ENCODE results near the gene COL9A3. TPM values are rescaled to one million over a fixed set of nuclear protein-coding genes. Genes with fewer than 3 reads are reported as not detected.

The COL9A3 gene
- total RNA-seq, 1 experiment from 2014 or later = 41.2 TPM

DNA sequence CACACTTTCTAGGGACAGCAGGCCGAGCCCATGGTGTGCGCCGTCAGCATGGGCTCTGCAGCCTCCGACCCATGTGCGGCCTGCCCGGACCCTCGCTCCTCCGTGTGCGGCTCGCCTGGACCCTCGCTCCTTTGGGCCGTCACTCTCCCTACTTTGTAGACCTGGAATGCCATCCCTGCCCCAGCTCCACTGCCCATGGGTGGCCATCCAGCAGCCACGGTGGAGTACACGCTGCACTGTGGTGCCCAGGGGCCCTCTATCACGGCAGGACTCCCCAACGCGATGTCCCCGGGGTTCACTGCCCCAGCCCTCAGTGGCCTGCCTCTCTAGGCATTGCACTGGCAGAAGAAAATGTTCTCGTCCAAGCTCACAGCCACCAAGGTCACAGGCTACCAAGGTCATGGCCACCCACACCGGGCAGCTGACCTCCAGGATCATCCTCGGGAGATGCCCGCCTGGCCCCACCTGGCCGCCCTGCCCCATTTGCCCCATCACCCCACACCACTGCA lies 44.7 kb upstream of the COL9A3 start:
- Histone ChIP-seq H3K4me2 (ENCODE audit: low read depth, low read length, poor library complexity, severe bottlenecking) (no peak overlapping the region), H3K9me3 (ENCODE audit: low read length) (no peaks in the 10 kb centered on the region), H3K4me3 (ENCODE audit: low read length) (no peak overlapping the region), H3K79me2 (ENCODE audit: low read length) (no peaks in the 10 kb centered on the region), H3K4me1 (ENCODE audit: low read length) (peaks cover 6% of the 10 kb centered on the region), H3K27ac (ENCODE audit: low read length) (no peak overlapping the region), H2AFZ (ENCODE audit: low read length) (no peak overlapping the region), H3K9me2 (replicated peaks; ENCODE audit: insufficient read depth, low read length) (no peaks in the 10 kb centered on the region), H3K9ac (ENCODE audit: low read length) (no peak overlapping the region), H3K27me3 (ENCODE audit: low read length) (no peaks in the 10 kb centered on the region), H4K20me1 (ENCODE audit: insufficient read depth, low read depth, low read length) (no peaks in the 10 kb centered on the region), H3K36me3 (ENCODE audit: insufficient read depth, low read length) (no peaks in the 10 kb centered on the region)
- no peak for DNase-seq

DNA sequence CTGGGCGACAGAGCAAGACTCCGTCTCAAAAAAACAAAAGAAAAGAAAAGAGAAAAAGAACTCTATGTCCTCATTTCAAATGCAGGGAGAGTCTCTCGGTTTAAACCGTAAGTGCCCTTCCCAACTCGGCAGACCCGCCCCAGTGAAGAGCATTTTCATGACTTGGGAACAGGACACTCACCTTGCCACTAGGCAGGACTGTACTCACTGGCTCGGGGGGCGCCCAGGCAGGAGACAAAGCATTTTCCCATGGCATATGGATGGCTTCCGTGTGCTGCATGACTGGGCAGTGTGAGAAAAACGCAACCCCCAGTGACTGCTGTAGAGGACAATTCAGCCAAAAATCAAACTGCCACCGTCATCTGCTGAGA lies 44.2 kb upstream of the COL9A3 start:
- Histone ChIP-seq H3K27me3 (ENCODE audit: low read length) (no peaks in the 10 kb centered on the region), H3K27ac (ENCODE audit: low read length) (no peak overlapping the region), H3K4me3 (ENCODE audit: low read length) (no peak overlapping the region), H3K9me3 (ENCODE audit: low read length) (no peaks in the 10 kb centered on the region), H3K4me2 (ENCODE audit: low read depth, low read length, poor library complexity, severe bottlenecking) (no peak overlapping the region), H3K9me2 (replicated peaks; ENCODE audit: insufficient read depth, low read length) (no peaks in the 10 kb centered on the region), H3K36me3 (ENCODE audit: insufficient read depth, low read length) (no peaks in the 10 kb centered on the region), H3K9ac (ENCODE audit: low read length) (no peak overlapping the region), H3K79me2 (ENCODE audit: low read length) (no peaks in the 10 kb centered on the region), H3K4me1 (ENCODE audit: low read length) (peaks cover 8% of the 10 kb centered on the region), H2AFZ (ENCODE audit: low read length) (no peak overlapping the region), H4K20me1 (ENCODE audit: insufficient read depth, low read depth, low read length) (no peaks in the 10 kb centered on the region)
- DNase-seq = no peak

DNA sequence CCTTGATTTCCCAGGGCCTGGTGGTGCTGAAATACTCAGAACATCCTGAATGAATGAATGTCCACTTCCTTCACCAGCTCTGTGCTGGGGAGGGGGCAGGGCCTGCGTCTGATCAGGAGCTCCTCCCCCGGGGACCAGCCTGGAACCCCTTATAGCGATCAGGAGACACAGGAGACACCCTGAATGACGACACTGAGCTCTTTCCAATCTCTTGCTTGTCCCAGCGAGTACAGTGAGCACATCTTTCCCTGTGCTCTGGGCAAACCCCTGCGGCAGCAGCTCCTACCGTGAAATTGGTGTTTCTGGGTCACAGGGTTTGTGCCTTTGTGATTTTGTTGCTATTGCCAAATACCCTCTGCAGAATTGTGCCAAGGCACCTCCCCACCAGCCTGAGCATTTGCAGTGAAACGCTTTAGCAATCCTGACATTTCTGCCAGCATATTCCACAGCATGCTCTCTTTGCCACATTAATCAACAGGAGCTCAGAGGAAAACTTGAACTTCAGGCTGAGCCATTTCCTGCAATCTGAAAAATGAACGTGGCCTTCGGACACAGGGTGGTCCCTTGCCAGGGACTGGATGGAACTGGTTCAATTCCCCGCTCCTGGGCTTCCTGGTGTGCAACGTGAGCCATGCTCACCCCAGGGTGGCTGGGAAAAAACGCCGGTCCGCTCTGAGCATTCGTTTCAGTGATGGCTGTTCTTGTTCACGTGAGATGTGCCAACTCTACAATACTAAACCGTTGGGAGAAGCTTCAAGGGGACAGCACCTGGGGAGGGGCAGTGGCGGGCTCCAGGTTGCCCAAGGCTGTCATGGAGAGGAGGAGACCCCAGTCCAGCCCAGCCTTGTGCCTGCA lies 43.6 kb upstream of the COL9A3 start:
- Histone ChIP-seq H2AFZ (ENCODE audit: low read length) (no peak overlapping the region), H3K9me3 (ENCODE audit: low read length) (no peaks in the 10 kb centered on the region), H3K9ac (ENCODE audit: low read length) (no peak overlapping the region), H3K27me3 (ENCODE audit: low read length) (no peaks in the 10 kb centered on the region), H3K4me1 (ENCODE audit: low read length) (peaks cover 8% of the 10 kb centered on the region), H3K4me2 (ENCODE audit: low read depth, low read length, poor library complexity, severe bottlenecking) (no peak overlapping the region), H3K27ac (ENCODE audit: low read length) (no peak overlapping the region), H3K36me3 (ENCODE audit: insufficient read depth, low read length) (no peaks in the 10 kb centered on the region), H4K20me1 (ENCODE audit: insufficient read depth, low read depth, low read length) (no peaks in the 10 kb centered on the region), H3K79me2 (ENCODE audit: low read length) (no peaks in the 10 kb centered on the region), H3K4me3 (ENCODE audit: low read length) (no peak overlapping the region), H3K9me2 (replicated peaks; ENCODE audit: insufficient read depth, low read length) (no peaks in the 10 kb centered on the region)
- DNase-seq = no peak

DNA sequence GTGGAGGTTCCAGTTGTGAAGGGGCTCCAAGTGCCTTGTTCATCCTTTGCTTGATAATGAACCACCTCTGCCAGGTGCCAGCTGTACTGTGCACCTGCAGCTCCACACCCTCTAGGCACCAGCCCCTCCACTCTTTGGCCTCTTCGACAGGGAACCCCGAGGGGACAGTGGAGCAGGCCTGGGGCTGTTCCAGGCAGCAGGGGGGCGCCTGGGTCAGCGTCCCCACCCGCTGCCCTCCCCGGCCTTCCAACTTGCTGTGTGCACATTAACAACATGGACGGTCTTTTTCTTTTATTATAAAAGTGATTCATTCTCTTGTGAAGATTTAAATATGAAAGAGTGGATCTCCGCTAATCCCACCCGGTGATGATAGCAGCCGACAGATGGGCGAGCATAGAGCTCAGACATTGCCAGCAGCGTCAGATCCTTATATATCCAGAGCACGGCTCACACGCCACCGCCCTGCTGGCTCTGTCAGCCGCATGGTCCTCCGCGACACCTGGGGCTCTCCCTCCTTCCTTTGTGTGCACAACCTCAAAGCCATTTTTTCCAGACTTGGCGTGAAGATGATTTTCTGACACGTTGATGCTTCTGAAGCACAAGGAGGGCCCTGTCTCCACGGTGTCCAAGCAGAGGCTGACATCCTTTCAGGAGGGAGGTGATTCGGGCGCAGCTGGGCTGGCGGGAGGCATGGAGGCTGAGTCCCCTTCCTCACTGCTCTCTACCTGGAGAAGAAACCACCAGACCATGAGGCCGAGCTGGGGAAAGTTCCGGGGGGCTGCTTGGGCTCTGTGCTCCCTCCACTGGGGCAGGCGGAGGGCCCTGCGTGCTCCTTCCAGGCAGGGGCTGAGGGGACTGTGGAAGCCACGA lies 42.8 kb upstream of the COL9A3 start:
- H3K27ac ChIP-seq (ENCODE audit: low read length) = no peak overlapping the region
- H3K9me3 ChIP-seq (ENCODE audit: low read length) = no peaks in the 10 kb centered on the region
- no peak overlapping the region for H2AFZ ChIP-seq (ENCODE audit: low read length)
- no peak overlapping the region for H3K9ac ChIP-seq (ENCODE audit: low read length)
- H3K36me3 ChIP-seq (ENCODE audit: insufficient read depth, low read length) = no peaks in the 10 kb centered on the region
- DNase-seq = no peak
- no peaks in the 10 kb centered on the region for H3K79me2 ChIP-seq (ENCODE audit: low read length)
- H3K4me1 ChIP-seq (ENCODE audit: low read length) = peaks cover 8% of the 10 kb centered on the region
- no peak overlapping the region for H3K4me3 ChIP-seq (ENCODE audit: low read length)
- no peak overlapping the region for H3K4me2 ChIP-seq (ENCODE audit: low read depth, low read length, poor library complexity, severe bottlenecking)
- no peaks in the 10 kb centered on the region for H3K9me2 ChIP-seq (replicated peaks; ENCODE audit: insufficient read depth, low read length)
- H3K27me3 ChIP-seq (ENCODE audit: low read length) = no peaks in the 10 kb centered on the region
- no peaks in the 10 kb centered on the region for H4K20me1 ChIP-seq (ENCODE audit: insufficient read depth, low read depth, low read length)

DNA sequence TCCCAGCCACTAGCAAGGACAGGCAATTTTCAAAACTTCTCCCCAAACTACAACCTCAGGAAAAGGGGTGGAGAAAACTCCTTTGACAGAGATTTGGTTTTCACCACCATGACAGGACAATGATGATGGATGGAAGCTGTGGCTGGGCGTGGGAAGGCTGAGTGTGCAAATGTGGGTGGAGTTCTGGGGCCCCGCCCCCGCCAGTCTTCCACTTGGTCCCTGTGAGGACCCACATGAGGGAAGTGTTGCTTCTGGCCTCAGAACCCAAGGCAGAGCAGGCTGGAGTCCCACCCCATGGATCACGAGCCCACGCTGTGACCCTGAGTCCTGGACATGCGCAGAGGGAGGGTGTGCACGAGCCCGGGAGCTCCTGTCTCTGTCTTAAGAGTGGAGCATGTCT lies 42.1 kb upstream of the COL9A3 start:
- no peak for DNase-seq
- H3K27ac ChIP-seq (ENCODE audit: low read length) = no peak overlapping the region
- no peaks in the 10 kb centered on the region for H4K20me1 ChIP-seq (ENCODE audit: insufficient read depth, low read depth, low read length)
- no peak overlapping the region for H3K9ac ChIP-seq (ENCODE audit: low read length)
- no peaks in the 10 kb centered on the region for H3K27me3 ChIP-seq (ENCODE audit: low read length)
- H3K9me2 ChIP-seq (replicated peaks; ENCODE audit: insufficient read depth, low read length) = no peaks in the 10 kb centered on the region
- no peak overlapping the region for H3K4me2 ChIP-seq (ENCODE audit: low read depth, low read length, poor library complexity, severe bottlenecking)
- no peaks in the 10 kb centered on the region for H3K79me2 ChIP-seq (ENCODE audit: low read length)
- peaks cover 8% of the 10 kb centered on the region for H3K4me1 ChIP-seq (ENCODE audit: low read length)
- no peaks in the 10 kb centered on the region for H3K9me3 ChIP-seq (ENCODE audit: low read length)
- no peaks in the 10 kb centered on the region for H3K36me3 ChIP-seq (ENCODE audit: insufficient read depth, low read length)
- H2AFZ ChIP-seq (ENCODE audit: low read length) = no peak overlapping the region
- H3K4me3 ChIP-seq (ENCODE audit: low read length) = no peak overlapping the region

DNA sequence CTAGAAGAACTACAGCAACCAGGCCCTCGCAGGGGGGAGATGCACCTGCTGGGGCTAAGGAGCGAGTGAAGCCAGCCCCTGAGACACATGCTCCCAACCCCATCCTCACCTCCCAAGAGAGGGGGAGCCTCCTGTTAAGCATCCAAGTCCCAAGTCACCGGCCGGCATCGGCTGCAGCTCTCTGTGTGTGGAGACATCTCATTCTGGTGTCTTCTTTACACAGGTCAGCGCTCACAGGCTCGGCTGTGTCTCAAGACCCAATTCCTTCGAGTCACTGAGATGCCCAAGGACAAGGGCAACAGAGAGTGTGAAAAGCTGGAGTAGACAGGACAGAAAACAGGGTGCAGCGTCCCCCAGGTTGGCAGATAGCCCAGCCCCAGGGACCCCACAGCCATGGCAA lies 41.6 kb upstream of the COL9A3 start:
- H3K79me2 ChIP-seq (ENCODE audit: low read length) = no peaks in the 10 kb centered on the region
- H3K9me2 ChIP-seq (replicated peaks; ENCODE audit: insufficient read depth, low read length) = no peaks in the 10 kb centered on the region
- H3K4me2 ChIP-seq (ENCODE audit: low read depth, low read length, poor library complexity, severe bottlenecking) = no peak overlapping the region
- peaks cover 8% of the 10 kb centered on the region for H3K4me1 ChIP-seq (ENCODE audit: low read length)
- no peaks in the 10 kb centered on the region for H3K27me3 ChIP-seq (ENCODE audit: low read length)
- H3K27ac ChIP-seq (ENCODE audit: low read length) = no peak overlapping the region
- H2AFZ ChIP-seq (ENCODE audit: low read length) = no peak overlapping the region
- no peak overlapping the region for H3K9ac ChIP-seq (ENCODE audit: low read length)
- no peaks in the 10 kb centered on the region for H4K20me1 ChIP-seq (ENCODE audit: insufficient read depth, low read depth, low read length)
- no peak overlapping the region for H3K4me3 ChIP-seq (ENCODE audit: low read length)
- no peaks in the 10 kb centered on the region for H3K9me3 ChIP-seq (ENCODE audit: low read length)
- H3K36me3 ChIP-seq (ENCODE audit: insufficient read depth, low read length) = no peaks in the 10 kb centered on the region
- DNase-seq = no peak

DNA sequence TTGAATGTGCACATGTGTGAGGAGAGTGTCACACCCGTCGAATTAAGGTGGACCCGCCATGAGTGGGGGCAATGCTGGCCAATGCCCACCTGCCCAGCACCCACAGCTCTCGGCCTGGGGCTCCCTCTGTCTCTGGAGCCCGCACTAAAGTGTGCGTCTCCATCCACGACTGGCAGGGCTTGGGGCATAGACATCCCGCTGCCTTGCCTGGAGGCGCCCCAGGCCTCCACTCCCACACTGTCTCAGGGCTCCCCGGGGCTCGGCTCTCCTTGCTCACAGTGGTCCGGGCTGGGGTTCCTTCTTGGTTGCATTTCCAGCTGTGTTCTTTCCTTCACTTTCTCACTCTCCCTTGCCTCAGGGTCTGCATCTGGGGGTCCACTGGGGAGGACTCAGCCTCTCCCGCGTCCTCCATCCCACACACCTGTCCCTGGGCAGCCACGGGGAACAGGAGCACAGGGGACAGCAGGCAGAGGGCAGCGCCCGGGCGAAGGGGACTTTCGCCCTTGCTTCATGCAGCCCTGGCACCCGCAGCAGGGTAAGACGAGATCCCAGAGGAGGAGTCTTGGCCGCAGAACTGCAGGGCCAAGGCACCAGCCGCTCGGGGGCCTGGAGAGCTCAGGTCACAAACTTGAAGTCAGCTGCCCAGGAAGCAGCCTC lies 40.7 kb upstream of the COL9A3 start:
- H2AFZ ChIP-seq (ENCODE audit: low read length) = no peak overlapping the region
- peak overlapping the region; percentile 46 for H3K4me2 ChIP-seq (ENCODE audit: low read depth, low read length, poor library complexity, severe bottlenecking)
- H3K36me3 ChIP-seq (ENCODE audit: insufficient read depth, low read length) = no peaks in the 10 kb centered on the region
- peak overlapping the region; percentile 43; the same call in 1 of the 2 replicates for H3K9ac ChIP-seq (ENCODE audit: low read length)
- no peaks in the 10 kb centered on the region for H3K9me2 ChIP-seq (replicated peaks; ENCODE audit: insufficient read depth, low read length)
- peaks cover 8% of the 10 kb centered on the region for H3K4me1 ChIP-seq (ENCODE audit: low read length)
- H3K4me3 ChIP-seq (ENCODE audit: low read length) = peak overlapping the region; percentile 55; the same call in 1 of the 2 replicates
- H3K27me3 ChIP-seq (ENCODE audit: low read length) = no peaks in the 10 kb centered on the region
- no peak overlapping the region for H3K27ac ChIP-seq (ENCODE audit: low read length)
- H3K9me3 ChIP-seq (ENCODE audit: low read length) = no peaks in the 10 kb centered on the region
- no peak for DNase-seq
- H4K20me1 ChIP-seq (ENCODE audit: insufficient read depth, low read depth, low read length) = no peaks in the 10 kb centered on the region
- no peaks in the 10 kb centered on the region for H3K79me2 ChIP-seq (ENCODE audit: low read length)
